Suprapubic skin (tissue), 4 donors: ENCODE measurements around the gene EXOSC2. TPM values are rescaled to one million over a fixed set of nuclear protein-coding genes. Genes with fewer than 3 reads are reported as not detected.
A peak's percentile ranks its signal among the peaks of the same experiment; 100 is the strongest.

Experiments
- DNase-seq, 2 donors: peaks; one replicate each; pipeline ENCODE4 v3.0.0-alpha.2; 2019; ENCODE audit warnings: low spot score in 2 of 2
- H3K27ac ChIP-seq: fragments of 200-600 bp; sonication (generic); one replicate; pipeline ENCODE4 v1.5.1; 2019
- H3K27me3 ChIP-seq: fragments of 200-600 bp; sonication (generic); one replicate; pipeline ENCODE4 v1.5.1; 2019
- H3K36me3 ChIP-seq: fragments of 200-600 bp; sonication (generic); one replicate; pipeline ENCODE4 v1.5.1; 2019
- H3K4me1 ChIP-seq: fragments of 200-600 bp; sonication (generic); one replicate; pipeline ENCODE4 v1.5.1; 2019
- H3K4me3 ChIP-seq: fragments of 200-600 bp; sonication (generic); one replicate; pipeline ENCODE4 v1.5.1; 2019; ENCODE audit warnings: mild to moderate bottlenecking
- H3K9me3 ChIP-seq: fragments of 200-600 bp; sonication (generic); one replicate; pipeline ENCODE4 v1.5.1; 2019
- CTCF ChIP-seq, 2 donors: fragments of 200-600 bp in 1 of 2; fragments of 450-650 bp in 1 of 2; sonication (generic) in 1 of 2; IDR thresholded peaks; one replicate each; pipeline ENCODE4 v1.5.1; 2016 to 2019; ENCODE audit warnings: antibody characterized with exemption in 2 of 2, mild to moderate bottlenecking in 1 of 2, moderate library complexity in 1 of 2
- EP300 ChIP-seq: sonication (generic); formaldehyde crosslinking; IDR thresholded peaks from one replicate; pipeline ENCODE4 v1.6.1; 2017; ENCODE audit warnings: antibody characterized with exemption
- POLR2A ChIP-seq, 2 donors: fragments of 450-650 bp; IDR thresholded peaks; one replicate each; pipeline ENCODE4 v1.6.1; 2017; ENCODE audit warnings: antibody characterized with exemption in 2 of 2, mild to moderate bottlenecking in 2 of 2, moderate library complexity in 2 of 2
- POLR2AphosphoS5 ChIP-seq, 3 donors: sonication (generic); formaldehyde crosslinking; IDR thresholded peaks; one replicate each; pipeline ENCODE4 v1.6.1; 2017; ENCODE audit warnings: antibody characterized with exemption in 3 of 3
- WGBS: methylation state at CpG from one replicate; pipeline ENCODE4 v1.1.5; 2018; 5-methylcytosine and 5-hydroxymethylcytosine counted together
- total RNA-seq, 4 donors: library from RNA; depleted of rRNA; stranded (reverse); fragments of >200 nt; gene quantifications; one replicate each; pipeline ENCODE4 v1.1.0, GENCODE V29; 2016

EXOSC2 gene
- total RNA-seq, 4 donors from 2014 or later, result 19.5 to 30.4 (median 23.8) TPM

GRCh38 chr9:130694205-130694604 is 625 bp downstream of the EXOSC2 start:
- WGBS, result 1% methylated on average over 8 of the region's 8 CpGs
- peak overlapping the region; percentile 64 for H3K4me3 ChIP-seq
- H3K9me3 ChIP-seq, result no peaks in the 10 kb centered on the region
- H3K36me3 ChIP-seq, result peaks cover 39% of the 10 kb centered on the region
- TF ChIP-seq EP300 (no peak), POLR2AphosphoS5 (IDR thresholded peaks at IDR 0.05) (no peak), CTCF (IDR thresholded peaks at IDR 0.05) (no peak), POLR2A (IDR thresholded peaks at IDR 0.05) (no peak)
- no peaks in the 10 kb centered on the region for H3K27me3 ChIP-seq
- H3K27ac ChIP-seq, result no peak overlapping the region
- peaks cover 31% of the 10 kb centered on the region for H3K4me1 ChIP-seq
- DNase-seq, result no peak

GRCh38 chr9:130696139-130696650 is 2.6 kb downstream of the EXOSC2 start:
- Histone ChIP-seq H3K9me3 (no peaks in the 10 kb centered on the region), H3K27me3 (no peaks in the 10 kb centered on the region), H3K36me3 (peaks cover 58% of the 10 kb centered on the region), H3K27ac (no peak overlapping the region), H3K4me3 (no peak overlapping the region), H3K4me1 (peaks cover 25% of the 10 kb centered on the region)
- DNase-seq, result no peak
- no peak for TF ChIP-seq POLR2AphosphoS5 (IDR thresholded peaks at IDR 0.05)
- 81% methylated on average over 4 of the region's 4 CpGs for WGBS

GRCh38 chr9:130696996-130697395 is 3.4 kb downstream of the EXOSC2 start:
- peaks cover 66% of the 10 kb centered on the region for H3K36me3 ChIP-seq
- H3K4me3 ChIP-seq, result no peak overlapping the region
- H3K27me3 ChIP-seq, result no peaks in the 10 kb centered on the region
- TF ChIP-seq CTCF (IDR thresholded peaks at IDR 0.05) (no peak), POLR2AphosphoS5 (IDR thresholded peaks at IDR 0.05) (no peak), POLR2A (IDR thresholded peaks at IDR 0.05) (no peak), EP300 (no peak)
- no peak overlapping the region for H3K27ac ChIP-seq
- H3K9me3 ChIP-seq, result no peaks in the 10 kb centered on the region
- 85% methylated on average over 8 of the region's 8 CpGs for WGBS
- peaks cover 27% of the 10 kb centered on the region for H3K4me1 ChIP-seq
- DNase-seq, result no peak

- no peaks in the 10 kb centered on the region for H3K9me3 ChIP-seq
- 87% methylated on average over 3 of the region's 3 CpGs for WGBS
- no peaks in the 10 kb centered on the region for H3K27me3 ChIP-seq
- H3K4me3 ChIP-seq, result no peak overlapping the region
- peaks cover 22% of the 10 kb centered on the region for H3K4me1 ChIP-seq
- no peak for TF ChIP-seq EP300
- peaks cover 81% of the 10 kb centered on the region for H3K36me3 ChIP-seq
- H3K27ac ChIP-seq, result no peak overlapping the region
- DNase-seq, result no peak
Observed at GRCh38 chr9:130698514-130698913, 4.9 kb downstream of the EXOSC2 start.

- Histone ChIP-seq H3K4me3 (no peak overlapping the region), H3K27me3 (no peaks in the 10 kb centered on the region), H3K27ac (no peak overlapping the region), H3K4me1 (peaks cover 21% of the 10 kb centered on the region), H3K9me3 (no peaks in the 10 kb centered on the region), H3K36me3 (peaks cover 86% of the 10 kb centered on the region)
- DNase-seq, result no peak
- 80% methylated on average over 2 of the region's 2 CpGs for WGBS
- no peak for TF ChIP-seq EP300
- TF ChIP-seq POLR2A (IDR thresholded peaks at IDR 0.05), result no peak
- TF ChIP-seq POLR2AphosphoS5 (IDR thresholded peaks at IDR 0.05), result no peak
- TF ChIP-seq CTCF (IDR thresholded peaks at IDR 0.05), result no peak
Observed at GRCh38 chr9:130699047-130699446, 5.5 kb downstream of the EXOSC2 start.

- TF ChIP-seq CTCF (IDR thresholded peaks at IDR 0.05) (peak; percentile 71 to 95), POLR2A (IDR thresholded peaks at IDR 0.05) (no peak)
- DNase-seq, result peak; percentile 80 to 84
- H3K36me3 ChIP-seq, result peaks cover 91% of the 10 kb centered on the region
- no peaks in the 10 kb centered on the region for H3K27me3 ChIP-seq
- H3K9me3 ChIP-seq, result no peaks in the 10 kb centered on the region
- 58% methylated on average over 13 of the region's 13 CpGs for WGBS
- H3K4me1 ChIP-seq, result peaks cover 6% of the 10 kb centered on the region
- H3K27ac ChIP-seq, result no peak overlapping the region
- no peak overlapping the region for H3K4me3 ChIP-seq
Observed at GRCh38 chr9:130701059-130702022, 7.8 kb downstream of the EXOSC2 start.
